ENCODE results near the gene HDAC3.

The HDAC3 gene

DNA sequence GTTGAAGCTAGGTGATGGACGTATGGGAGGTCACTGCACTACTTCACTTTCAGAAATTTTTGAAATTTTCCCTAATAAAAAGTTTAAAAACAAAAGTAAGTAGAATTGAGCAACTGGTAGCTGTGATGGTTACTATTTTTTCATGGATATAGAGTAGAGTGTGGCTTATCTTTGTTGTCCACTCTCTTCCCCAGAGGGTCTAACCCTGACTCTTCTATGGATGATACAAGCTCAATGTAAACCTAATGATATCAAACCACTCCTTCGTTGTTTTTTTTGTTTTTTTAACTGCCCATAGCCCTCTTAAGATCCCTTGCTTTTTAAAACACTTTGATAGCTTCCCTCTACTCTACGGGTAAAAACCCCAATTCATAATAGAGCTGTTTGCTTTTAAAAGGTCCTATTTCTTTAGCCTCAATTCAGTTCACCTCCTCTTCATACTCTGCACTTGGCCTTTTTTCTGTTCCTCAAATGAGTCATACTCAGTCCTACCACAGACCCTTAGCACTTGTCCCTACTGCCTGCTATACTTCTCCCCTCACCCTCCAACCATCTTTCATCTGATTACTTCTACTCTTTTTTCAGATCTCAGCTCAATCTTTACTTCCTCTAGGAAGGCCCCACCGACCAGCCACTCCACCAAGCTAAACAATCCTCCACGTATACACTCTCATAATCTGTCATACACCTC, 2.6 kb downstream of the HDAC3 start:
- TF ChIP-seq, protein P1, sequence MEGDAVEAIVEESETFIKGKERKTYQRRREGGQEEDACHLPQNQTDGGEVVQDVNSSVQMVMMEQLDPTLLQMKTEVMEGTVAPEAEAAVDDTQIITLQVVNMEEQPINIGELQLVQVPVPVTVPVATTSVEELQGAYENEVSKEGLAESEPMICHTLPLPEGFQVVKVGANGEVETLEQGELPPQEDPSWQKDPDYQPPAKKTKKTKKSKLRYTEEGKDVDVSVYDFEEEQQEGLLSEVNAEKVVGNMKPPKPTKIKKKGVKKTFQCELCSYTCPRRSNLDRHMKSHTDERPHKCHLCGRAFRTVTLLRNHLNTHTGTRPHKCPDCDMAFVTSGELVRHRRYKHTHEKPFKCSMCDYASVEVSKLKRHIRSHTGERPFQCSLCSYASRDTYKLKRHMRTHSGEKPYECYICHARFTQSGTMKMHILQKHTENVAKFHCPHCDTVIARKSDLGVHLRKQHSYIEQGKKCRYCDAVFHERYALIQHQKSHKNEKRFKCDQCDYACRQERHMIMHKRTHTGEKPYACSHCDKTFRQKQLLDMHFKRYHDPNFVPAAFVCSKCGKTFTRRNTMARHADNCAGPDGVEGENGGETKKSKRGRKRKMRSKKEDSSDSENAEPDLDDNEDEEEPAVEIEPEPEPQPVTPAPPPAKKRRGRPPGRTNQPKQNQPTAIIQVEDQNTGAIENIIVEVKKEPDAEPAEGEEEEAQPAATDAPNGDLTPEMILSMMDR (IDR thresholded peaks at IDR 0.05; ENCODE audit: low read depth, low read length) = no peak
- DNase-seq (ENCODE audit: extremely low read depth, low read depth) = no peak

DNA sequence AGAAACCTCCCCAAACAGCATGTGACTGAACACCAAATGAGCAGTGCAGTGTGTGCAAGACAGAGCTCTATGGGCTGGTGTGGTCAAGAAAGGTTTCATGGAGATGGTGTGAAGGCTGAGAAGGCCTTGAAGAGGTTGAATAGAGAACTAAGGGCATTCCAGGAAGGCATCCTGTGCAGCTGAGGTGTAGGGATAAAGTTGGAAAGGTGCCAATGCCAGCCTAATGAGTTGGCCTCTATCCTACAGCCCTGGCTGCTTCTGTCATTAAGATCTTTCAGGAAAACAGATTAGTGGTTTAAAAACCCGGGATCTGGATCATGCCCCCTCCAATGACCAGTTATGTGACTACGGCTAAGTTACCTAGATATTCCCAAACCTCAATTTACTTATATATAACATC, 4.0 kb downstream of the HDAC3 start:
- TF ChIP-seq, protein P1 (IDR thresholded peaks at IDR 0.05; ENCODE audit: low read depth, low read length) = no peak
- no peak for DNase-seq (ENCODE audit: extremely low read depth, low read depth)

DNA sequence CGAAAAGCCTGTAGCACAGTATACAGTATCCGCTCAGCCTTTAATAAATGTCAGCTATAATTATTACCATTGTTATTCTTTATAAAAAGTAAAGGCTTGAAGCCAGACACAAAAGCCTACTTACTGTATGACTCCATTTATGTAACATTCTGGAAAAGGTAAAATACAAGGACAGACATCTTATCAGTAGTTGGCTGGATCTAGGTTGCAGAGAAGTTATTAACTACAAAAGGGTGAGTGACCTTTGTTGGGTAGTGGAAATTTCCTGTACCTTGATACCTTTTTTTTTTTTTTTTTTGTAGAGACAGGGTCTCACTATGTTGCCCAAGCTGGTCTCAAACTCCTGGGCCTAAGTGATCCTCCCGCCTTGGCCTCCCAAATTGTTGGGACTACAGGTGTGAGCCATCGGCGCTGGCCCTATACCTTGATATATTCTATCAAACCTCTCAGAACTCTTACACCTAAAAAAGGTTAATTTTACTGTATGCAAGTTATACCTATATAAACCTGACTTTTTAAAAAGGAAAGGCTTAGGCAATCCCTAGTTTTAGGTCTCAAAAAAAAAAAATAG, 6.0 kb downstream of the HDAC3 start:
- no peak for DNase-seq (ENCODE audit: extremely low read depth, low read depth)
- TF ChIP-seq, protein P1 (IDR thresholded peaks at IDR 0.05; ENCODE audit: low read depth, low read length) = no peak

DNA sequence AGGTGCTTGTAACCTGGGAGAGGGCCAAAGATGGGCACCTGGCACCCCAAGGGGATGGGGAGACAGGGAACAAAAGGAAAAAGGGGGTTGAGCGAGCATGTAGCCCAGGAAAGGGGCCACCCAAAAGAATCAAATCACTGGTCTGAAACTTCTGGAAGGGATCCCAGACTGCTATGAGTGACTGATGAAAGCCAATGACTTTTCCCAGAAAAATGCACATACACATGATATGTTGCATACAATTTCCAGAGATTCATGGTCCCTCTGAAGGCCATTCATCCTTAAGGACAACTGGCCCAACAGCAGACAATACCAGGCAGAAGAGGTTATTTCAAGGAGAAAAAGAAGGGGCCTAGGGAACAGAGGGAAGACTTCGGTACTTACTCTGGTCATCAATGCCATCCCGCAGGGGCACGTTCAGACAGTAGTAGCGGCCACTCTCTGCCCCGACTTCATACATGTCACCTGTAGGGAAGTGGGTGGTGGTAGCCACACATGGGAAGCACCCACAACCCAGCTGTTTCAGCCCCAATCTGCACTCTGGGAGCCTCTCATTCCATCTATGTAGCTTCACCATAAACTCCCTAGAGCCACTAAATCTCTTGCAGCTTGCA, 8.4 kb downstream of the HDAC3 start:
- no peak for DNase-seq (ENCODE audit: extremely low read depth, low read depth)
- TF ChIP-seq, protein P1 (IDR thresholded peaks at IDR 0.05; ENCODE audit: low read depth, low read length) = no peak

DNA sequence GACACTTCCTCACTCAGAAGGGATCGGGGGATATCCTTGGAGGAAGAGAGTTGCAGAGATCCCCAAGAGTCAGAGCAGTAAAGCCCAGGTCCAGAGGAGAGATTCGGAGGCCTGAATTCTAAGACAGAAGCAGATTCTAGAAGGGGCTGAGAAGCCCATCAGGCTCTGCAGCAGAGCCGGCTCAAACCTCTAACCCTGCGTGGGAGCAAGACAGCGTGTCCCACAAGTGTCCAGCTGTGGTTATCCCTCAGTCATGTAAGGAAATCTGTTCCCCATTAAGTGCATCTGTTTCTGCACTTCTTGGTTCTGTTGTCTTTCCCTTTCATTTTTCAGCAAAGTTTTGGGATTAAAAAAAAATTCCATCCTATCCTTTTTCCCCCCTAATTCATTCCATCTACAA, 13.0 kb downstream of the HDAC3 start:
- TF ChIP-seq, protein P1 (IDR thresholded peaks at IDR 0.05; ENCODE audit: low read depth, low read length) = no peak
- no peak for DNase-seq (ENCODE audit: extremely low read depth, low read depth)

DNA sequence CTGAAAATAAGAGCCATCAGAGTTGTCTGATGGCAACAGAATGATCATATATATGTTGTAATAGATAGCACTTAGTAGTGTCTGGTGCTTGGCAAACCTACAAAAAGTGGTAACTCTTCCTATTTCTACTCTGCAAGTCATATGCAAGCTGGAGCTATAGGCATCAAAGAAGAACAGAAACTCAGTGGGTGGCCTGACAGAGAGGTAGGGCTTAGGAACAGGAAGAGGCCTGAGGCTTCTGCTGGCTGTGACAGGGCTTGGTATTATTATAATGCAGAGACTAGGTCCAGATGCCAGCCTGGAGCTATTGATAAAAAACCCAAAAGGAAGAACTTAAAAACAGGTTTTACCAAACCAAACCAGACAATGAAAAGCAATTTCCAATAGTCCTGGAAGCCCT, 13.5 kb downstream of the HDAC3 start:
- no peak for DNase-seq (ENCODE audit: extremely low read depth, low read depth)
- TF ChIP-seq, protein P1 (IDR thresholded peaks at IDR 0.05; ENCODE audit: low read depth, low read length) = no peak

DNA sequence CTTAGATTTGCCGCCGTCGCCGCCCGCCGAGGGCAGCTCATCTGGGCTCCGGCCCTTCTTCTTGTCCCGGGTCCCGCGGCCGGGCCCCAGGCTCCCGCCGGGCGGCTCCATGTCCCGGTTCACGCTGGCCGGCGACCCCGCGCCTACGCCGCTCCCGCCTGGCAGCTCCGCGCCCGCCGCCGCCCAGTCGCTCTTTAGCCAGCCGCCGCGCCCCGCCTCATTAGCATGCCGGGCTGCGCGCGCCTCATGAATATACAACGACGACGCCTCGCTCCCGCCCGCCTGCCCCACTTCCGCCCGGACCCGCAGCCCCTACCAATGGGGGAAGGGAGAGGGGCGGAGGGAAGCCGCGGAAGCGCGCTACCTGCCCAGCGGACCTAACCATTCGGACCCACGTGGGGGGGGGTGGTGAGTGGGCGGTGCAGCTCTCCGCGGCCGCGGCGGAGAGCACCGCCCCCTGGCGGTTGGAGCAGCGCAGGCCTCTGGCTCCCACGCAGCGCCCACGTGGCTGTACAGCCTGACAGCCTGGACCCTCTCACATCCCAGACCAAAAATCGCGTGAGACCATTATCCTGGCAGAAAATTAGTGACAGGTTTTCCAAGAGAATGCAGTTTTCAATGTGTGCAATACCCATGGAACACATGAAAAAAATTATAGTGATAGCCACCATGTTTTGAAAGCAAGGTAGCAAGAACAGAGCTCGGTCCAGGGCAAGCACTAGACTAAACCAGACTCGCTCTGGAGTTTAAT, 17.7 kb downstream of the HDAC3 start, which contains the start of gene DIAPH1:
TSS of gene DIAPH1 (minus strand) at position 197 of the 751 bp plus-strand sequence. CDS start at position 111, 86 bp downstream.
- TF ChIP-seq, protein P1 (IDR thresholded peaks at IDR 0.05; ENCODE audit: low read depth, low read length) = peak; percentile 98

More for the DNA sequence above, 17.7 kb downstream of the HDAC3 start, which contains the start of gene DIAPH1:
- peak; percentile 92 for DNase-seq (ENCODE audit: extremely low read depth, low read depth)
